ENCODE measurements around the gene HADHA.

Gene HADHA

GRCh38 chr2:26165403-26165802 lies 79.0 kb downstream of the HADHA start:
- no peak for TF ChIP-seq CTCF (conservative IDR thresholded peaks at IDR 0.05)
- H3K27ac ChIP-seq: no peak overlapping the region

DNA sequence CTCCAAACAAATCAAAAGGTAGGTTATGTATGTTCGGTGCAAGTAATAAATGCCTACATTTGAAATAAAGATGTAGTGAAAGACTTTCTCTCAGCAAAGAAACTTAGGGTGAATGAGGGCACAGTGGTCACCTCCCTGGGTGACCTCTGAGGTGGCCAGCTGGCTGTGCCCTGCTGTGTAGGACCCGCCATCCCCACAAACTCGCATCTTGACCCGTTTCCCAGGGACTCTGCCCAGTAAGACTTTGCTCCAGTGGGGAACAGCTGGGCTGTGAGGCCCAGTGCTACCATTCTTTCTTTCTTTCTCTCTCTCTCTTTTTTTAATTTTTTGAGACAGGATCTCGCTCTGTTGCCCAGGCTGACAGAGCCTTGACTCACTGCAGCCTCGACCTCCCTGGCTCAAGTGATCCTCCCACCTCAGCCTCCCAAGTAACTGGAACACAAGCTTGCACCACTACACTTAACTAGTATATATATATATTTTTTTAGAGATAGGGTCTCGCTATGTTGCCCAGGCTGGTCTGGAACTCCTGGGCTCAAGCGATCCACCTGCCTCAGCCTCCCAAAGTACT lies 79.7 kb downstream of the HADHA start:
- H3K27ac ChIP-seq: no peak overlapping the region
- no peak for TF ChIP-seq CTCF (conservative IDR thresholded peaks at IDR 0.05)

GRCh38 chr2:26164231-26164630 lies 80.2 kb downstream of the HADHA start:
- no peak for TF ChIP-seq CTCF (conservative IDR thresholded peaks at IDR 0.05)
- H3K27ac ChIP-seq: no peak overlapping the region

DNA sequence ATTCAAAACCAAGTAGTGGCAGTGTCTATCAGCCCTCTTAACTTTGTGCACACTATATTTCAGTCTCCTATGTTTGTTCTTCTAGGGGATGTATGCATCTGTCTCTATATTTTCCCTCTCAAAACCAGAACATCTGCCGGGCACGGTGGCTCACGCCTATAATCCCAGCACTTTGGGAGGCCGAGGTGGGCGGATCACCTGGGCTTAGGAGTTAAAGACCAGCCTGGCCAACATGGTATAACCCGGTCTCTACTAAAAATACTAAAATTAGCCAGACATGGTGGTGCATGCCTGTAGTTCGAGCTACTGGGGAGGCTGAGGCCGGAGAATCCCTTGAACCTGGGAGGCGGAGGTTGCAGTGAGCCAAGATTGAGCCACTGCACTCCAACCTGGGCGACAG lies 81.5 kb downstream of the HADHA start:
- no peak for TF ChIP-seq CTCF (conservative IDR thresholded peaks at IDR 0.05)
- no peak overlapping the region for H3K27ac ChIP-seq

DNA sequence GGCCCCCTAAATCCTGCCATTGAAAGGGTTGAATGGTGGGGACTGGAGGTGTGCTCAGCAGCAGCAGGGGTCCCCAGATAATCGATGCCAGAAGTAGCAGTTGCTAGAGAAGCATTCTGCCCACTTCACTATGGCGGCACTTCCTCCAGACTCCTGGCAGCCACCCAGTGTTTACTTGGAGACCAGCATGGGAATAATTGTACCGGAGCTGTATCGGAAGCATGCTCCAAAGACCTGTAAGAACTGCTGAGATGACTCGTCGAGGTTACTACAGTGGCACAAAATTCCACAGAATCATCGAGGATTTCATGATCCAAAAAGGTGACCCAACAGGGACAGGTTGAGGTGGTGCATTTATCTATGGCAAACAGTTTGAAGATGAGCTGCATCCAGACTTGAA lies 82.5 kb downstream of the HADHA start:
- no peak for TF ChIP-seq CTCF (conservative IDR thresholded peaks at IDR 0.05)
- no peak overlapping the region for H3K27ac ChIP-seq

GRCh38 chr2:26157580-26157979 lies 86.9 kb downstream of the HADHA start:
- TF ChIP-seq CTCF (conservative IDR thresholded peaks at IDR 0.05): no peak
- no peak overlapping the region for H3K27ac ChIP-seq

- H3K27ac ChIP-seq: no peak overlapping the region
- no peak for TF ChIP-seq CTCF (conservative IDR thresholded peaks at IDR 0.05)
Measured at GRCh38 chr2:26150243-26150642, 94.2 kb downstream of the HADHA start.
